Lower leg skin (tissue), 3 donors: ENCODE results near the gene PPP1R9B.

Source experiments
- POLR2A ChIP-seq, 2 donors: fragments of 450-650 bp; IDR thresholded peaks; one replicate each; pipeline ENCODE4 v1.6.1; 2016 to 2017; ENCODE audit warnings: antibody characterized with exemption in 2 of 2, mild to moderate bottlenecking in 1 of 2, moderate library complexity in 1 of 2
- TF ChIP-seq, protein P1 (sequence below), 3 donors: fragments of 450-650 bp; IDR thresholded peaks; one replicate each; pipeline ENCODE4 v1.5.1; 2016; ENCODE audit warnings: antibody characterized with exemption in 3 of 3, mild to moderate bottlenecking in 3 of 3, moderate library complexity in 2 of 3

DNA sequence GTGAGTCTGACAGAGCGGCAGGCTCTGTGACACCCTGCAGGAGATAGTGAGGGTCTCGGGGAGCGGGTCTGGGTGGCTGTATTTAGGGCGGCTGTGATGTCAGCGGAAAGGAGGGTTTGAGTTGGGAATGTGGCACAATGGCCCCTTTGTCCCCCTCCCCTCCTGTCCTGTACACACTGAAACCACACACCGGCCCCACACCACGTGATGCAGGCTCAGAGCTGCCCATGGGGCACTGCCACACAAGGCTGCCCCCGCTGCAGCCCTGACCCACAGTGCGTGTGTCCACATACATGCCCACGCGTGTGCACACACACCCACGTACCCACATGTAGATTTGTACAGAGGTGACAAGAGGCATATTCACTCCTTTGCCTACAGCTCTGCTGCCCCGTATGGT, 30.7 kb upstream of the PPP1R9B start:
- TF ChIP-seq, protein P1, sequence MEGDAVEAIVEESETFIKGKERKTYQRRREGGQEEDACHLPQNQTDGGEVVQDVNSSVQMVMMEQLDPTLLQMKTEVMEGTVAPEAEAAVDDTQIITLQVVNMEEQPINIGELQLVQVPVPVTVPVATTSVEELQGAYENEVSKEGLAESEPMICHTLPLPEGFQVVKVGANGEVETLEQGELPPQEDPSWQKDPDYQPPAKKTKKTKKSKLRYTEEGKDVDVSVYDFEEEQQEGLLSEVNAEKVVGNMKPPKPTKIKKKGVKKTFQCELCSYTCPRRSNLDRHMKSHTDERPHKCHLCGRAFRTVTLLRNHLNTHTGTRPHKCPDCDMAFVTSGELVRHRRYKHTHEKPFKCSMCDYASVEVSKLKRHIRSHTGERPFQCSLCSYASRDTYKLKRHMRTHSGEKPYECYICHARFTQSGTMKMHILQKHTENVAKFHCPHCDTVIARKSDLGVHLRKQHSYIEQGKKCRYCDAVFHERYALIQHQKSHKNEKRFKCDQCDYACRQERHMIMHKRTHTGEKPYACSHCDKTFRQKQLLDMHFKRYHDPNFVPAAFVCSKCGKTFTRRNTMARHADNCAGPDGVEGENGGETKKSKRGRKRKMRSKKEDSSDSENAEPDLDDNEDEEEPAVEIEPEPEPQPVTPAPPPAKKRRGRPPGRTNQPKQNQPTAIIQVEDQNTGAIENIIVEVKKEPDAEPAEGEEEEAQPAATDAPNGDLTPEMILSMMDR (IDR thresholded peaks at IDR 0.05) = no peak
- no peak for TF ChIP-seq POLR2A (IDR thresholded peaks at IDR 0.05)
